Sigmoid colon (tissue), 7 donors: ENCODE data around the gene IFITM10. TPM values are rescaled to one million over a fixed set of nuclear protein-coding genes. Genes with fewer than 3 reads are reported as not detected.

Source experiments
- DNase-seq: peaks from one replicate; pipeline ENCODE4 v3.0.0-alpha.2; 2019
- H3K27ac ChIP-seq, 4 donors: fragments of 200-600 bp; sonication (generic); one replicate each; pipeline ENCODE4 v1.5.1; 2016 to 2019; ENCODE audit warnings: mild to moderate bottlenecking in 1 of 4
- H3K27me3 ChIP-seq, 3 donors: fragments of 200-600 bp; sonication (generic); one replicate each; pipeline ENCODE4 v1.5.1; 2019; ENCODE audit warnings: mild to moderate bottlenecking in 1 of 3
- H3K36me3 ChIP-seq, 4 donors: fragments of 200-600 bp; sonication (generic); one replicate each; pipeline ENCODE4 v1.5.1; 2016 to 2019
- H3K4me1 ChIP-seq, 4 donors: fragments of 200-600 bp; sonication (generic); one replicate each; pipeline ENCODE4 v1.5.1; 2017 to 2019
- H3K4me3 ChIP-seq, 4 donors: fragments of 200-600 bp; sonication (generic); one replicate each; pipeline ENCODE4 v1.5.1; 2017 to 2019; ENCODE audit warnings: mild to moderate bottlenecking in 2 of 4, moderate library complexity in 1 of 4
- H3K9me3 ChIP-seq, 4 donors: fragments of 200-600 bp in 3 of 4; sonication (generic) in 3 of 4; one replicate each; pipeline versions ENCODE4 v1.5.1 to v1.6.1; 2013 to 2019
- EP300 ChIP-seq, 4 donors: sonication (generic); formaldehyde crosslinking; IDR thresholded peaks; one replicate each; pipeline ENCODE4 v1.6.1; 2017; ENCODE audit warnings: antibody characterized with exemption in 4 of 4
- POLR2A ChIP-seq, 2 donors: fragments of 450-650 bp; IDR thresholded peaks; one replicate each; pipeline ENCODE4 v1.6.1; 2016; ENCODE audit warnings: antibody characterized with exemption in 2 of 2, mild to moderate bottlenecking in 2 of 2, moderate library complexity in 2 of 2
- POLR2AphosphoS5 ChIP-seq, 4 donors: sonication (generic); formaldehyde crosslinking; IDR thresholded peaks; one replicate each; pipeline ENCODE4 v1.6.1; 2017; ENCODE audit warnings: antibody characterized with exemption in 4 of 4
- WGBS, 2 donors: extraction: QIAGEN DNeasy Blood & Tissue Kit; methylation state at CpG; one replicate each; pipeline ENCODE4 v1.1.7; 2013; 5-methylcytosine and 5-hydroxymethylcytosine counted together
- intact Hi-C: fragments of 100-400 bp; cut with DNase I; formaldehyde crosslinking; loops from one replicate; pipeline ENCODE4 v1.15.1; 2023
- polyA plus RNA-seq, 3 donors: library from polyadenylated mRNA; stranded (reverse); fragments of 200-250 nt; gene quantifications; one replicate each; pipeline ENCODE4 v1.2.3, GENCODE V29; 2013
- total RNA-seq, 4 donors: library from RNA; depleted of rRNA; stranded (reverse); fragments of >200 nt; gene quantifications; one replicate each; pipeline ENCODE4 v1.1.0, GENCODE V29; 2016
- TF ChIP-seq, protein P1 (sequence below), 4 experiments: fragments of 450-650 bp in 3 of 4; fragments of 200-600 bp in 1 of 4; IDR thresholded peaks; one replicate each; pipeline ENCODE4 v1.5.1; 2016 to 2019; ENCODE audit warnings: antibody characterized with exemption in 4 of 4, mild to moderate bottlenecking in 3 of 4, moderate library complexity in 2 of 4
- donor health status: healthy with polysubstance abuse.
- donor health status: Bipolar disorder and iron deficiency.
- donor health status: healthy.

Gene IFITM10
- total and polyA plus RNA-seq, 7 donors = 0.36 to 1.4 (median 0.60) TPM; not detected in 2

DNA sequence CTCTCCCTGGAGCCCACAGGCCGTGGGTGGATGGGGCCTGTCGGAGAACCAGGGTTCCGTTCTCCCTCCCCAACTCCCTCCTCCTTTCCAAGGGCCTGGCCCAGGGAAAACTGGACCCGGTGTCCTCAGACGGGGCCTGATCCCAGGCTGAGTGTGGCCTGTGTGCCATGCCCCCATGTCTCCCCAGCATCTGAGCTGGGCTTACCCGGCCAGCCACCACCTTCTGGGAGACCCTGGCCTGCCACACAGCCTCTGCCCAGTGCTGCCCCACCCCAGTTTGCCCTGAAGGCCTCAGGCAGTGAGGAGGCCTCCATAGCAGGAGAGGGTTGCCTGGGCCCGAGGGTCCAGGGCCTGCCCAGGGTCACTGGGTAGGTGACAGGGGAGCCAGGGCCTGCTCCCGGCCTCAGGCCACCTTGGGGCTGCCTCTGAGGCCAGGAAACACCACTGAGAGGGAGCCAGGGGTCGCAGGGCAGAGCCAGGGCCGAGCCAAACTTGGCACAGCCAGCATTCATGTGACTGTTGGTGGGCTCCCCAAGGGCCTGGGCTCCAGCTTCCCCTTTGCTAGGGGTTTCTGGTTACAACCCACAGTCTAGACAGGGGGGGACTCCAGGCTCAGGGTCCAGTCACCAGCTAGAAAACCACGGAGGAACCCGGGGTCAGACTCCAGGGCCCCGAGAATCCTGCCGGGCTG lies 590 bp upstream of the IFITM10 start:
- intact Hi-C loops = loop anchor here (10.0 kb wide), 1 partner anchor 654 kb away; the partner anchor contains the start of gene TSSC4
- peaks cover 0 to 25% (median 15%) of the 10 kb centered on the region in 4 donors for H3K4me1 ChIP-seq
- no peak overlapping the region for H3K27ac ChIP-seq
- peaks cover under 1 to 38% (median 26%) of the 10 kb centered on the region in 4 donors for H3K36me3 ChIP-seq
- TF ChIP-seq, protein P1, sequence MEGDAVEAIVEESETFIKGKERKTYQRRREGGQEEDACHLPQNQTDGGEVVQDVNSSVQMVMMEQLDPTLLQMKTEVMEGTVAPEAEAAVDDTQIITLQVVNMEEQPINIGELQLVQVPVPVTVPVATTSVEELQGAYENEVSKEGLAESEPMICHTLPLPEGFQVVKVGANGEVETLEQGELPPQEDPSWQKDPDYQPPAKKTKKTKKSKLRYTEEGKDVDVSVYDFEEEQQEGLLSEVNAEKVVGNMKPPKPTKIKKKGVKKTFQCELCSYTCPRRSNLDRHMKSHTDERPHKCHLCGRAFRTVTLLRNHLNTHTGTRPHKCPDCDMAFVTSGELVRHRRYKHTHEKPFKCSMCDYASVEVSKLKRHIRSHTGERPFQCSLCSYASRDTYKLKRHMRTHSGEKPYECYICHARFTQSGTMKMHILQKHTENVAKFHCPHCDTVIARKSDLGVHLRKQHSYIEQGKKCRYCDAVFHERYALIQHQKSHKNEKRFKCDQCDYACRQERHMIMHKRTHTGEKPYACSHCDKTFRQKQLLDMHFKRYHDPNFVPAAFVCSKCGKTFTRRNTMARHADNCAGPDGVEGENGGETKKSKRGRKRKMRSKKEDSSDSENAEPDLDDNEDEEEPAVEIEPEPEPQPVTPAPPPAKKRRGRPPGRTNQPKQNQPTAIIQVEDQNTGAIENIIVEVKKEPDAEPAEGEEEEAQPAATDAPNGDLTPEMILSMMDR (IDR thresholded peaks at IDR 0.05) = no peak
- H3K9me3 ChIP-seq = no peaks in the 10 kb centered on the region
- WGBS, 2 donors = 53 to 65% methylated on average over 14 of the region's 14 CpGs
- no peak overlapping the region for H3K4me3 ChIP-seq
- peak; percentile 64 for DNase-seq
- peaks cover 20 to 33% (median 23%) of the 10 kb centered on the region in 3 donors for H3K27me3 ChIP-seq

DNA sequence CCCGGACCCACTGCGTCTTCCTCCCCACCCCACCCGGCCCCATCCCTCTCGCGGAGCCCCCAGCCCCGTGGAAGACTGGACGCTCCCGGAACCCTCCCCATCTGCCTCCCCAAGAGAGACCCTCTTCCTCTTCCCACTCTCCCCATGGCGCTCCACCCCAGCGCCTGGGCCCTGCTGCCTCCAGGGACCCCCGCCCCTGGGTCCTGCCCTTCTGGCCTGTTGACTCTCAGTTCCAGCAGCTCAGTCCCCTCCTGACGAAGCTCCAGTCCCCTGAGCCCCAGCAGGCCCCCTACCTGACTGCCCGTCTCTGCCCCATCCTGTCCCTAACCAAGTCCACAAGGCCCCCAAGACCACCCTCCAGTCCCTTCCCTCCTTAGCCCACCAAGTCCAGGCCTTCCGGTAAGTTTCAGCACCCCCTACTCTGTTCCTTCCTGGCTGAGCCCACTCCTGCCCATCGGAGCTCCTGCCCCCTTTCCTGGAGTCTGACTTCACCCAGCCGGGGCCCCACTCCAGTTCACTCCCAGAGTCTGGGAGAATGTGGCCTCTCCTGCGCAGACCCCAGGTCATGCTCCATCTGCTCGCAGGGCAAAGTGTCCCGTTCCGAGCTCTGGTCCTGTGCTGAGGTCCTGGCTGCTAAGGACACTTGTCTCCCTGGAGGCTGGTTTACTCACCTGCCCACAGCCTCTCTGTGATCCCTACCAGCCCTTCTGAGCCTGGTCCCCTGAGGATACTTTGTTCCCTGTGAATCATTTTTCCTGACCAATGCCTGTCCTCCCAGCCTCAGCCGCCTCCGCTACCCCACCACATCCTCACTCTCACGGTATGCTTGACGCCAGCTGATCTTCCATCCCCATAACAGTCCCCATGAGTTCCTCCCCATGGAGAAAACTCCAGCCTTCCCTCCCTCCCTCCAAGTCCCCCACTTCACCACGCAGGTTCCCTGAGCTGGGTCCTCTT lies 722 bp downstream of the IFITM10 start:
- TF ChIP-seq POLR2A (IDR thresholded peaks at IDR 0.05) (no peak), EP300 (IDR thresholded peaks at IDR 0.05) (no peak), POLR2AphosphoS5 (IDR thresholded peaks at IDR 0.05) (no peak)
- TF ChIP-seq, protein P1 (IDR thresholded peaks at IDR 0.05) = no peak
- Histone ChIP-seq H3K36me3 (peaks cover 0 to 25% (median 16%) of the 10 kb centered on the region in 4 donors), H3K4me3 (peak overlapping the region in 1 of 4 donors; percentile 24), H3K27ac (no peak overlapping the region), H3K9me3 (no peaks in the 10 kb centered on the region), H3K4me1 (peaks cover 0 to 25% (median 15%) of the 10 kb centered on the region in 4 donors), H3K27me3 (peaks cover 20 to 33% (median 23%) of the 10 kb centered on the region in 3 donors)
- no peak for DNase-seq
- intact Hi-C loops = loop anchor here (10.0 kb wide), 1 partner anchor 655 kb away; the partner anchor contains the start of gene TSSC4
- WGBS, 2 donors = 22 to 41% methylated on average over 25 of the region's 25 CpGs

DNA sequence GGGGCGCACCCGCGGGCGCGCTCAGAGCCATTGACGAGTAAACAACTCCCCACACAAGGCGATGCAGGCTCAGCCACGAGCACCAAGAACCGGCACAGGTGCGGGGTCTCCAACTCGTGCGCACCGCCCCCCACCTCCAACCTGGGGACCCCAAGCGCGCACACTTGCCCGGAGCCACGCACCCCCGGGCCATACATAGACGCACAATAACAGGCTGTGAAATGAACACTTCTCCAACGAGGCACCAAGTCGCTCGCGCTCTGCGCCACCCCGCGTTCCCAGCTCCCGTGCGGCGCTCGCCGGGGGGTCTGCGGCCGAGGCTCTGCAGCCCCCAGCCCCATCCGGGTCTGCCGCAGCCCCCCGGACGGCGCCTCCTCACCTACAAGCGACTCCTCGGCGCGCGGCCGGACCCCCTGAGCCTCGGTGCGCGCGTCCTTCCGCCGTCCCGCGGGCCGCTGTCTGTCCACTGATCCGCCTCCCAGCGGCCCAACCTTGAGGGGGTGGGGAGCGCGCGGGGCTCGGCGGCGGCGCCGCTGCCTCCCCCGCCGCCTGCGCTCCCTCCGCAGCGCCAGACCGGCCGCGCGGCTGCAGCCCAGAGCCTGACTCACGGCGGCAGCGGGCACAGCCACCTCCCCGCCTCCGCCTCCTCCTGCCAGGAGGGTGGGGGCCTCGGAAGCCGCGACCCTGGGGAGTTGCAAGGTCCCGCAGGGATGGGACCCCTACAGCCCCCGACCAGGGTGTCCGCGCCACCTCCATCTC lies 1.6 kb downstream of the IFITM10 start:
- H3K9me3 ChIP-seq = no peaks in the 10 kb centered on the region
- no peak for TF ChIP-seq POLR2AphosphoS5 (IDR thresholded peaks at IDR 0.05)
- TF ChIP-seq POLR2A (IDR thresholded peaks at IDR 0.05) = no peak
- no peak for TF ChIP-seq EP300 (IDR thresholded peaks at IDR 0.05)
- intact Hi-C loops = no loop called here
- peaks cover 0 to 17% (median 12%) of the 10 kb centered on the region in 4 donors for H3K36me3 ChIP-seq
- 2 to 5% methylated on average over 84 of the region's 84 CpGs for WGBS, 2 donors
- DNase-seq = no peak
- H3K27me3 ChIP-seq = peaks cover 20 to 33% (median 23%) of the 10 kb centered on the region in 3 donors
- peak overlapping the region in 1 of 4 donors; percentile 24 for H3K4me3 ChIP-seq
- no peak overlapping the region for H3K27ac ChIP-seq
- peaks cover 0 to 25% (median 15%) of the 10 kb centered on the region in 4 donors for H3K4me1 ChIP-seq

DNA sequence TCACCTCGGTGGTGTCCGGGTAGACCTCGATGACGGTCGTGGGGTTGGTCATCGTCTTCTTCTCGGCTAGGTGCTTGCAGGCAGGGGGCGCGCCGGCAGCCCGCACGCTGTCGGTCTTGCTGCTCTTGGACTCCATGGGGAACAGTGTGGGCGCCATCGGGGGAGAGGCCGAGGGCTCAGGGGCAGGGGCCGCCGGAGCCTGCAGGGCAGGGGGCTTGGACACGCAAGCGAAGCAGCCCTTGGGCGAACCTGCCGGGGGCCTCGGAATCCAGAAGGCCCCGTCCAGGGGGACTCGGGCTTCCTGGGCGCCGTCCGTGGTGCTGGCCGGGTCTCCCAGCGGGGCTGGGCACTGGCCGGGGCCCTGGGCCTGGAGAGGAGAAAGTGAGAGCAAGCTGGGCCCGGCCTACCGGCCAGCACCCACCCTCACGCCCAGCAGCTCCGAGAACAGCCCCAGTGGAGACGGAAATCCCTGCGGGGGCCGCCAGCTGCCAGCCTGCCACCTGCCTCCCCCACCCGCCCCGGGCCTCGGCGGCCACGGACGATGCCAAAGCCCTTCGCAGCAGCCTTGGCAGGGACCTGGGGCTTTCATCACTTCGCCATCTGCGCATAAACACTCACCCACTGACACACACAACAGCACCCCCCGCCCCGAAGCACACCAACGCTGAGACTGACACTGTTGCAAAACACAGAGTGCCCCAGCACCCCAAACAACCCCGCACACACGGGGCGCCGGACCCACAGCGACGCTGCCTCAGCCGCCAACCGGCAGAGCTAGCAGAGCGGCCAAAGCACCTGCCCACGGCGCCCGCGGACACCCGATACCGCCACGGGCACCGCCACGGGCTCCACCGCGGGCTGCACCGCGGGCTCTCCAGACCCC lies 2.4 kb downstream of the IFITM10 start:
- no peak overlapping the region for H3K27ac ChIP-seq
- 47 to 49% methylated on average over 72 of the region's 72 CpGs for WGBS, 2 donors

More for the DNA sequence above, 2.4 kb downstream of the IFITM10 start:
- peaks cover 0 to 8% (median 4%) of the 10 kb centered on the region in 4 donors for H3K36me3 ChIP-seq
- H3K27me3 ChIP-seq = peaks cover 20 to 33% (median 23%) of the 10 kb centered on the region in 3 donors
- intact Hi-C loops = no loop called here
- peak; percentile 66 for DNase-seq
- H3K4me1 ChIP-seq = peaks cover 0 to 25% (median 15%) of the 10 kb centered on the region in 4 donors
- peak overlapping the region in 1 of 4 donors; percentile 24 for H3K4me3 ChIP-seq
- TF ChIP-seq POLR2AphosphoS5 (IDR thresholded peaks at IDR 0.05) (no peak), EP300 (IDR thresholded peaks at IDR 0.05) (no peak), POLR2A (IDR thresholded peaks at IDR 0.05) (no peak)
- TF ChIP-seq, protein P1 (IDR thresholded peaks at IDR 0.05) = no peak
- no peaks in the 10 kb centered on the region for H3K9me3 ChIP-seq
